ENCODE measurements around the gene SPOCD1.
"Not testable (repeated sequence)": the region's sequence is repeated elsewhere in the genome, so short reads cannot be mapped to it uniquely, and the experiment has no call there.

DNA sequence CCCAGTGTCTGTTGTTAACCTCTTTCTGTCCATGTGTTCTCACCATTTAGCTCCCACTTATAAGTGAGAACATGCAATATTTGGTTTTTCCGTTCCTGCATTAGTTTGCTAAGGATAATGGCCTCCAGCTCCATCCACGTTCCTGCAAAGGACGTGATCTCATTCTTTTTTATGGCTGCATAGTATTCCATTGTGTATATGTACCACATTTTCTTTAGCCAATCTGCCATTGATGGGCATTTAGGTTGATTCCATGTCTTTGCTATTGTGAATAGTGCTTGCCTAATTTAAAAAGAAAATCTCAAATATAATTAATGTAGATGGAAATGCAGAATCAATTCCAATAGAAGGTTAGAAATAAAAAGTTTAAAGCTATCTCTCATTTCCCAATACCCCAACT lies 679 bp upstream of the SPOCD1 start:
- TF ChIP-seq POLR2A (IDR thresholded peaks at IDR 0.05), result not testable (repeated sequence)
- TF ChIP-seq, protein P1, sequence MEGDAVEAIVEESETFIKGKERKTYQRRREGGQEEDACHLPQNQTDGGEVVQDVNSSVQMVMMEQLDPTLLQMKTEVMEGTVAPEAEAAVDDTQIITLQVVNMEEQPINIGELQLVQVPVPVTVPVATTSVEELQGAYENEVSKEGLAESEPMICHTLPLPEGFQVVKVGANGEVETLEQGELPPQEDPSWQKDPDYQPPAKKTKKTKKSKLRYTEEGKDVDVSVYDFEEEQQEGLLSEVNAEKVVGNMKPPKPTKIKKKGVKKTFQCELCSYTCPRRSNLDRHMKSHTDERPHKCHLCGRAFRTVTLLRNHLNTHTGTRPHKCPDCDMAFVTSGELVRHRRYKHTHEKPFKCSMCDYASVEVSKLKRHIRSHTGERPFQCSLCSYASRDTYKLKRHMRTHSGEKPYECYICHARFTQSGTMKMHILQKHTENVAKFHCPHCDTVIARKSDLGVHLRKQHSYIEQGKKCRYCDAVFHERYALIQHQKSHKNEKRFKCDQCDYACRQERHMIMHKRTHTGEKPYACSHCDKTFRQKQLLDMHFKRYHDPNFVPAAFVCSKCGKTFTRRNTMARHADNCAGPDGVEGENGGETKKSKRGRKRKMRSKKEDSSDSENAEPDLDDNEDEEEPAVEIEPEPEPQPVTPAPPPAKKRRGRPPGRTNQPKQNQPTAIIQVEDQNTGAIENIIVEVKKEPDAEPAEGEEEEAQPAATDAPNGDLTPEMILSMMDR (IDR thresholded peaks at IDR 0.05), result not testable (repeated sequence)
